Activated T-helper 1 cell treated with anti-CD3 and anti-CD28 coated beads, Interleukin-12 subunit alpha, Interleukin-12 subunit beta, Interleukin-2, Interleukin-4 antibody, amounts not matched to agents 30 ng/mL and 10 ng/mL and 1 ng/mL, durations not matched to agents 14 hours and 24 hours and 36 hours (primary cell): Measurements from ENCODE around the gene RNF222. TPM values are rescaled to one million over a fixed set of nuclear protein-coding genes. Genes with fewer than 3 reads are reported as not detected.
"Not testable (repeated sequence)": the region's sequence is repeated elsewhere in the genome, so short reads cannot be mapped to it uniquely, and the experiment has no call there.

Experiments used
- DNase-seq: peaks from one replicate; pipeline ENCODE4 v3.0.0; 2021; ENCODE audit warnings: low spot score
- H3K27ac Mint-ChIP-seq: one replicate; pipeline ENCODE4 v1.8.0; 2021; ENCODE audit warnings: mild to moderate bottlenecking, mixed read lengths
- H3K27me3 Mint-ChIP-seq: one replicate; pipeline ENCODE4 v1.8.0; 2022; ENCODE audit warnings: mild to moderate bottlenecking, moderate library complexity, mixed read lengths; ENCODE audit not compliant: insufficient read depth
- H3K36me3 Mint-ChIP-seq: one replicate; pipeline ENCODE4 v1.8.0; 2021; ENCODE audit warnings: low read depth, mixed read lengths
- H3K4me1 Mint-ChIP-seq: one replicate; pipeline ENCODE4 v1.8.0; 2021; ENCODE audit warnings: low read depth, mixed read lengths
- H3K4me3 Mint-ChIP-seq: one replicate; pipeline ENCODE4 v1.8.0; 2021; ENCODE audit warnings: mild to moderate bottlenecking, moderate library complexity, mixed read lengths
- H3K9me3 Mint-ChIP-seq: one replicate; pipeline ENCODE4 v1.8.0; 2021; ENCODE audit warnings: mixed read lengths
- intact Hi-C: fragments of 100-400 bp; cut with micrococcal nuclease; formaldehyde crosslinking; loops from one replicate; pipeline ENCODE4 v1.15.1; 2024
- total RNA-seq: library from RNA; stranded (reverse); gene quantifications from 2 replicates; pipeline ENCODE4 v1.2.3, GENCODE V29; 2022

RNF222 gene
- total RNA-seq, 1 donor from 2014 or later, result not detected

- Mint-ChIP-seq H3K36me3 (peaks cover 24% of the 10 kb centered on the region), H3K27me3 (no peaks in the 10 kb centered on the region), H3K4me1 (peaks cover 15% of the 10 kb centered on the region), H3K27ac (no peak overlapping the region), H3K9me3 (no peaks in the 10 kb centered on the region), H3K4me3 (no peak overlapping the region)
- no peak for DNase-seq
- intact Hi-C loops, result loop anchor here (10.0 kb wide), 1 partner anchor 147 kb away; no protein-coding TSS in a partner anchor
Measured at GRCh38 chr17:8371786-8372185, 25.8 kb downstream of the RNF222 start.

- Mint-ChIP-seq H3K9me3 (no peaks in the 10 kb centered on the region), H3K27ac (no peak overlapping the region), H3K27me3 (no peaks in the 10 kb centered on the region), H3K4me1 (no peaks in the 10 kb centered on the region), H3K36me3 (peaks cover 17% of the 10 kb centered on the region), H3K4me3 (no peak overlapping the region)
- intact Hi-C loops, result loop anchor here (10.0 kb wide), 1 partner anchor 145 kb away; no protein-coding TSS in a partner anchor
- DNase-seq, result no peak
Measured at GRCh38 chr17:8369944-8370343, 27.7 kb downstream of the RNF222 start.

GRCh38 chr17:8368193-8368592, 29.4 kb downstream of the RNF222 start:
- Mint-ChIP-seq H3K27ac (no peak overlapping the region), H3K4me1 (no peaks in the 10 kb centered on the region), H3K4me3 (no peak overlapping the region), H3K36me3 (peaks cover 16% of the 10 kb centered on the region), H3K9me3 (no peaks in the 10 kb centered on the region), H3K27me3 (no peaks in the 10 kb centered on the region)
- DNase-seq, result no peak
- intact Hi-C loops, result no loop called here

GRCh38 chr17:8366231-8366630, 31.4 kb downstream of the RNF222 start:
- Mint-ChIP-seq H3K36me3 (peaks cover 13% of the 10 kb centered on the region), H3K27me3 (no peaks in the 10 kb centered on the region), H3K9me3 (no peaks in the 10 kb centered on the region), H3K4me1 (peaks cover under 1% of the 10 kb centered on the region), H3K4me3 (no peak overlapping the region), H3K27ac (no peak overlapping the region)
- intact Hi-C loops, result no loop called here
- no peak for DNase-seq

- Mint-ChIP-seq H3K4me3 (no peak overlapping the region), H3K27ac (no peak overlapping the region), H3K27me3 (no peaks in the 10 kb centered on the region), H3K4me1 (peaks cover 5% of the 10 kb centered on the region), H3K9me3 (no peaks in the 10 kb centered on the region), H3K36me3 (peaks cover 11% of the 10 kb centered on the region)
- no peak for DNase-seq
- intact Hi-C loops, result no loop called here
Measured at GRCh38 chr17:8365143-8365542, 32.5 kb downstream of the RNF222 start.

- Mint-ChIP-seq H3K9me3 (no peaks in the 10 kb centered on the region), H3K27ac (no peak overlapping the region), H3K36me3 (no peaks in the 10 kb centered on the region), H3K27me3 (peaks cover 5% of the 10 kb centered on the region), H3K4me1 (peaks cover 5% of the 10 kb centered on the region), H3K4me3 (no peak overlapping the region)
- DNase-seq, result no peak
- intact Hi-C loops, result no loop called here
Measured at GRCh38 chr17:8362651-8363332, 34.8 kb downstream of the RNF222 start.

GRCh38 chr17:8360751-8361150, 36.9 kb downstream of the RNF222 start:
- Mint-ChIP-seq H3K36me3 (no peaks in the 10 kb centered on the region), H3K27me3 (peaks cover 5% of the 10 kb centered on the region), H3K9me3 (no peaks in the 10 kb centered on the region), H3K4me1 (peaks cover 5% of the 10 kb centered on the region), H3K27ac (no peak overlapping the region), H3K4me3 (no peak overlapping the region)
- no peak for DNase-seq
- intact Hi-C loops, result no loop called here

- no peak for DNase-seq
- H3K4me3 Mint-ChIP-seq, result no peak overlapping the region
- H3K4me1 Mint-ChIP-seq, result peaks cover 5% of the 10 kb centered on the region
- H3K36me3 Mint-ChIP-seq, result no peaks in the 10 kb centered on the region
- intact Hi-C loops, result no loop called here
- H3K27ac Mint-ChIP-seq, result no peak overlapping the region
- H3K27me3 Mint-ChIP-seq, result peaks cover 5% of the 10 kb centered on the region
- no peaks in the 10 kb centered on the region for H3K9me3 Mint-ChIP-seq
Measured at GRCh38 chr17:8360260-8360659, 37.4 kb downstream of the RNF222 start.

- DNase-seq, result no peak
- Mint-ChIP-seq H3K4me1 (peaks cover 5% of the 10 kb centered on the region), H3K27me3 (peaks cover 5% of the 10 kb centered on the region), H3K4me3 (no peak overlapping the region), H3K9me3 (no peaks in the 10 kb centered on the region), H3K27ac (no peak overlapping the region), H3K36me3 (no peaks in the 10 kb centered on the region)
- intact Hi-C loops, result no loop called here
Measured at GRCh38 chr17:8359769-8360168, 37.9 kb downstream of the RNF222 start.

- intact Hi-C loops, result no loop called here
- H3K4me3 Mint-ChIP-seq, result no peak overlapping the region
- peaks cover 5% of the 10 kb centered on the region for H3K4me1 Mint-ChIP-seq
- no peaks in the 10 kb centered on the region for H3K36me3 Mint-ChIP-seq
- H3K27ac Mint-ChIP-seq, result no peak overlapping the region
- DNase-seq, result no peak
- H3K9me3 Mint-ChIP-seq, result no peaks in the 10 kb centered on the region
- H3K27me3 Mint-ChIP-seq, result peaks cover 9% of the 10 kb centered on the region
Measured at GRCh38 chr17:8357910-8358309, 39.7 kb downstream of the RNF222 start.

GRCh38 chr17:8354236-8354635, 43.4 kb downstream of the RNF222 start:
- H3K4me1 Mint-ChIP-seq, result no peaks in the 10 kb centered on the region
- no peaks in the 10 kb centered on the region for H3K36me3 Mint-ChIP-seq
- H3K9me3 Mint-ChIP-seq, result no peaks in the 10 kb centered on the region
- peaks cover 7% of the 10 kb centered on the region for H3K27me3 Mint-ChIP-seq
- intact Hi-C loops, result no loop called here
- DNase-seq, result no peak
- no peak overlapping the region for H3K27ac Mint-ChIP-seq
- no peak overlapping the region for H3K4me3 Mint-ChIP-seq

GRCh38 chr17:8353736-8354135, 43.9 kb downstream of the RNF222 start:
- intact Hi-C loops, result no loop called here
- H3K9me3 Mint-ChIP-seq, result no peaks in the 10 kb centered on the region
- H3K36me3 Mint-ChIP-seq, result no peaks in the 10 kb centered on the region
- H3K4me1 Mint-ChIP-seq, result no peaks in the 10 kb centered on the region
- peaks cover 7% of the 10 kb centered on the region for H3K27me3 Mint-ChIP-seq
- no peak overlapping the region for H3K27ac Mint-ChIP-seq
- no peak for DNase-seq
- no peak overlapping the region for H3K4me3 Mint-ChIP-seq

GRCh38 chr17:8350339-8350738, 47.3 kb downstream of the RNF222 start:
- Mint-ChIP-seq H3K9me3 (no peaks in the 10 kb centered on the region), H3K4me1 (no peaks in the 10 kb centered on the region), H3K27me3 (peaks cover 19% of the 10 kb centered on the region), H3K27ac (no peak overlapping the region), H3K36me3 (no peaks in the 10 kb centered on the region), H3K4me3 (no peak overlapping the region)
- DNase-seq, result no peak
- intact Hi-C loops, result no loop called here

GRCh38 chr17:8347001-8347400, 50.6 kb downstream of the RNF222 start:
- DNase-seq, H3K9me3 Mint-ChIP-seq, H3K4me3 Mint-ChIP-seq, H3K4me1 Mint-ChIP-seq, H3K27ac Mint-ChIP-seq, intact Hi-C loops, H3K36me3 Mint-ChIP-seq: not testable (repeated sequence)
- peaks cover 14% of the 10 kb centered on the region for H3K27me3 Mint-ChIP-seq
